A549 treated with CpdA at 1 μM for 4 hours (cell line): ENCODE results near the gene VGLL3. TPM values are rescaled to one million over a fixed set of nuclear protein-coding genes. Genes with fewer than 3 reads are reported as not detected.

Experiments
- total RNA-seq: library from RNA; stranded (reverse); fragments of 200-300 nt; extraction: Qiagen RNA extraction; gene quantifications from 5 replicates; pipeline ENCODE4 v1.2.3, GENCODE V29; 2022; ENCODE audit warnings: low read depth

VGLL3 gene, protein sequence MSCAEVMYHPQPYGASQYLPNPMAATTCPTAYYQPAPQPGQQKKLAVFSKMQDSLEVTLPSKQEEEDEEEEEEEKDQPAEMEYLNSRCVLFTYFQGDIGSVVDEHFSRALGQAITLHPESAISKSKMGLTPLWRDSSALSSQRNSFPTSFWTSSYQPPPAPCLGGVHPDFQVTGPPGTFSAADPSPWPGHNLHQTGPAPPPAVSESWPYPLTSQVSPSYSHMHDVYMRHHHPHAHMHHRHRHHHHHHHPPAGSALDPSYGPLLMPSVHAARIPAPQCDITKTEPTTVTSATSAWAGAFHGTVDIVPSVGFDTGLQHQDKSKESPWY
- total RNA-seq = 4.1 to 10.3 TPM (median 6.8 TPM) in 5 replicates

DNA sequence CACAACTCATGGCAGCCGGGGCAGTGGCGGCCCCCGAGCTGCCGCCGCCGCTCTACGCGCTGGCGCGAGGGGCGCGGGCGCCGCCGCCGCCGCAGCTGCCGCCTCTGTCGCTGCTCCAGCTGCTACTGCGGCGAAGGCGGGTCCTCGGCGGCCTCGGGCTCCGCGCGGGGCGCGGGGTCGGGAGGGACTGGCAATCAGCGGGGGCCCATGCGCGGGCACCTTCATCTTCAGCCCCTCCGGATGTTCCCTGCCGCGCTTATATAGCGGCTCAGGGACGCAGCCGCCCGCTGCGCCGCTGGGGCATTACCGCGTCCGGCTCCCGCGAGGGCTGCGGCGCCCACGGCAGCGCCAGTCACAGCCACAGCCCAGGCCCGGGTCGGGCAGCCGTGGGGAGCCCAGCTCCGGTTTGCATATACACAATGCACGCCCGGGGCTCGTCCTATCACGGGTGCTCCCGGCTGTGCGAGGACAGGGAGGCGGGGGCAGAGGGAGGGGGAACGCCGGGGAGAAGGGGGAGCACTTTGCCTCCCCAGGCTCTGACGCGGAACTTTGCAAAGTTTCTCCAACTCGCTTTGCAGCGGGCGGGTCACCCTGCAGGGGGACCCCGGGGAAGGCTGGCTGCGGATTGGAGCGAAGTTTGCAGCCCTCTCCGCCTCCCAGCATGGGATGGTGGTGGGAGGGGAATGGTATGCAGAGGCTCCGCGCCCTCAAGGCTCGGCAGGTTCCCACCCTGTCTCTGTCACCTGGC is at the start of gene VGLL3:
VGLL3 (minus strand) TSS at position 416 of the 748 bp plus-strand sequence; CDS start at position 10, 406 bp downstream.

Other genes starting within 250 kb of the VGLL3 start
- gene CHMP2B, start 236.2 kb upstream of the VGLL3 start, total RNA-seq = 79.4 to 93.1 TPM (median 82.2 TPM) in 5 replicates